ENCODE data around the gene KRT3.
"Not testable (repeated sequence)": the region's sequence is repeated elsewhere in the genome, so short reads cannot be mapped to it uniquely, and the experiment has no call there.

KRT3 gene

DNA sequence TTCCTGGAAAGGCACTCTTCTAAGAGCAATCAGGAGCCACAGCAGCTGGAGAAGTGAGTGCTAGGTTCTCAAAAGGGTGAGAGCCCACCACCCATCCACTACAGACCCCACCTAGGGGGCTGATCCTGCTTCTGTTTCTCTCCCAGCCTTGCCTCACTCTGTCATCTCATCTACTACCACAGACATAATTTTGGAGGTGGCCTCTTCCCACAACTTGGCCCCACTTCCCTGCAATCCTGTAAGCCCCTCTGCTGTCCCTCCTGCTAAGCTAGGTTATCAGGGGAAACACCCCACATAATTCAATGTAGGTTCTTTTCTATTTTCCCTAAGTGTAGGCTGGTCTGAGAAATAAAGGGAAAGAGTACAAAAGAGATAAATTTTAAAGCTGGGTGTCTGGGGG is 35.3 kb downstream of the KRT3 start:
- DNase-seq (ENCODE audit: low read depth), result no peak

DNA sequence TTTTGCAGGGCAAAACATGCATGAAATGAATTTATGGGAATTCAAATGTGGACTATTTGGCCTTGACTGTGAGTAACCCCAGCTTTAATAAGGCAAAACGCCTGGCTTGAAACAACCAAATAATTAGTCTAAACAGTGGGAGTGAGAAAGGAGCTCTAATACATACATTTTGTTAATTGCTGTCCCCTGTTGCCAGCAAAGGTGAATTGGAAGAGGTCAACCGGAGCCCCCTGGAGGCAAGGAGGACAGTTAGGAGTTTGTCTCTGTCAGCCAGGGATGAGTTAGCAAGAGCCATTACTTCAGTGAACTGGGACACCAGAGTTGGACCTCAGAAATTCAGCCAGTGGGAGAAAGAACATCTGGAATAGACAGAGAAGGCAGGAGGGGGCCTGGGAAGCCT is 36.2 kb downstream of the KRT3 start:
- DNase-seq (ENCODE audit: low read depth), result no peak

DNA sequence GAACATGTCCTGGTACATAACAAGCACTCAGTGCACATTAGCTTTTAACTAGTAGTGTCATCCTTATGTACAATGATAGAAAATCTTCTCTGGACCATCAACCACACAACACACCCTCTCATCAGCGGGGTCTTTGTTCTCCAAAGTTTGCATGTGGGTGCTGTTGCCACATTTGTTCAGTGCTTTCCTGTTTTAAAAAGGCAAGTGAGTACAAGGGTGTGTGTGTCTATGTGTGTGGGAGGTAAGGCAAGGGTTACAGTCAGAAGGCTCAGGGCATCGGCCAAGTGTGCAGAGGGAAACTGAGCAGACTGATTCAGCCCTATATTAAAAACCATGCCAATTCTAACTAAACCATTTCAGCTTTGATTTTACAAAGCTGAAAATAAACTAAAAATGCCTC is 36.7 kb downstream of the KRT3 start:
- DNase-seq (ENCODE audit: low read depth), result no peak

DNA sequence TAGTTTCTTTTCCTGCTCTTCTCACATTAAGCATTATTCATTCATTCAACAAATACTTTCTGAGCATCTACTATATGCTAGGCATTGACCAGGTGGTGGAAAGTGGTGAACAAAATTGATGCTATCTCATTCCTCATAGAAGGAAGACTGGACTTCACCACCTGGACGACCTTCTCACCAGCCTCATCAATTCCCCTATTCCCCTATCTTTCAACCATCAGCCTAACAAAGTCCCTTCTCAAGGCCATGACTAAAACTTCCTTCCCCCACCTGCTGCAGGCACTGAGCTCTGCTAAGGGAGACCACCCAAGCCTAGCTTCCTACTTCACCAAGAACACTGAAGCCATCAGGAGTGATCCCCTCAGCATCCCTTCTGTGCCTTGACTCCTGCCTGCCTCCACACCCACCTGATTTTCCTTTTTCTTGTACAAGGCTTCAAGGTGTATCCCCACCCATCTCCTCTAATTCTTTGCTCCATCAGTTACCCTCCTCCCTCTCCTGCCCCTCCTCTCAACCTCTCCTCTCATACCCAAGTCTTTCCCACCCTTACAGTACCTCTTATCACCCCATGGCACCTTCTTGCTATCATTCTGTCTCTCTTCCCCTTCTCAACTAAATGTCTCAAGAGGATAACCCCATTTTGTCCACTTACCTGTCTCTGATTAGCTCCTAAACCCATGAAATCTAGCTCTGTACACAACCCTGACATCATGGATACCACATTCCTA is 38.3 kb downstream of the KRT3 start:
- no peak for DNase-seq (ENCODE audit: low read depth)

DNA sequence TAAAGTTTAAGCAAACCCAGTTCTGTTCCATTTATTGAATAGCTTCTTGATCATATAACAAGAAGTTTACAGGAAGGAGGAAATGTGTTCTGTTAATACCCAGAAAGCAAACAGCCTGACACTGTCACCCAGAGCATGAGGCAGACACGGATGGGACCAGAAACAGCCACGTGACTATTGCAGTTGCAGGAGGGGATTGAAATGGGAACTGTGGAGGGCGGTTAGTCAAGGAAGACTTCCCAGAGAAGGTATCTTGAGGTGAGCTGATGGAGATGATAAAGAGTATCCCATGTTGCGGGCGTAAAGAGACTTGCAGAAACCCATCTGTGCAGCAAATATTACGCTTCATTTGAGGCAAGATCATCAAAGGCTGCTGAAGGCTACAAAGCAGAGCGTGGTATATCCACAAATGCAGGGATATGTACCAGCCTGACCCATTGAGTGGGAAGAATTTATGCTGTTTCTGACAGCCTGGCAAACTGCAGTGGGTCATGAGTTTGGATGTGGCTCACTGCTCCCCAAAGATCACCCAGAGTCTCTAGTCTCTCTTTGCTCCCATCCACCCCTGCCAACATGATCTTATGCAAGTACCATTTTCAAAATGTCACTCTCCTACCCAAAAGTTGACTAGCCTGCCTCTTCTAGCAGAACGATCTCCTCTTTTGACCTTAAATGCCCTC is 39.5 kb downstream of the KRT3 start:
- no peak for DNase-seq (ENCODE audit: low read depth)

DNA sequence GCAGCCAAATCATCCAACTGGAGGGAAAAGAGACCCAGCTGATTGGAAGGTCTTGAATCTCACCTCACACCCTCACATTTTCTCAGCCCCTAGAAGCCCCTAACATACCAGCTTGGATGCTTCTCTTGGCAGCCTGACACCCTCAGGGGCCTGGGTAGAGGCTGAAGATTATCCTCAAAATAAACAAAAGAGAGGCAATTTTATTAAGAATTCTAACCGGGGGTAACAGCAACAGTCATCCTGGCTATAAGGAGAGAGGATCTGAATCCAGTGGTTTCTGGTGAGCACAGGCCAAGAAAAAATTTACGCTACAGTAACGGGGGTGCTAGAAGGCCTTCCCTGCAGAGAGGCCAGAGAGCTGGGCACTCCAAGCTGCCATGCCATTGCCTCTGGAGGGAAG is 40.4 kb downstream of the KRT3 start:
- DNase-seq (ENCODE audit: low read depth), result no peak

DNA sequence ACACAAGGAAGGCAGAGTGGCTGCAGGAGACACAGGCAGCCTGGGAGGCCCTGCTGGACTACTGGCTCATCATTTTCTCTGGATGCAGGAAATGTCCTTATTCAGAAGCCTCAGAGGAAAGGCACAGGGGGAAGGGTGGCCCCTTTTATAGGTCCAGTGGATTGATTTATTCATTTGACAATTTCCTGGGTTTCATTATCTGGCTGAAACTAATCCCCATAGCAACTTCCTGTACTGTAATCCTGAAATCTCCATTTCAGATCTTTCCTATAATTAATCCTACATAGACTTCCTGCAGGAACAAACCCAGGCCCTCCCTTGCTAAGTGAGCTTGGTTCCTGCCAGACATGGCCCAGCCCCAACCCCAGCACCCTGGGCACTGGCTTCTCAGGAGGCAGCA is 41.8 kb downstream of the KRT3 start:
- no peak for DNase-seq (ENCODE audit: low read depth)

DNA sequence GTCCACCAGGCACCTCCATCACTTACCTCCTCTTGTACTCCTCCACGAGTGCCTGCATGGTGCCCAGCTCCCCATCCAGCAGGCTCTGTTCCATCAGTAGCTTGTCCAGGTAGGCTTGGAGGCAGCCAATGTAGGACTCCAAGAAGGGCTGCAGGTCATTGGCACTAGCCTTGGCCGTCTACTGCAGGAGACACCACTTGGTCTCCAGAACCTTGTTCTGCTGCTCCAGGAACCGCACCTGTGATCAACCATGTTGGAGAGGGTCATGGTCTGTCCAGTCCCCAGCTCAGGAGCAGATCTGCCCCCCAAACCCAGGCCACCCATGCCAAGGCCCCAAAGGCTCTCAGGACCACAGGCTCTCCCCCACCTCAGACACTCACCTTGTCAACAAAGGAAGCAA is 42.6 kb downstream of the KRT3 start:
- DNase-seq (ENCODE audit: low read depth), result no peak

DNA sequence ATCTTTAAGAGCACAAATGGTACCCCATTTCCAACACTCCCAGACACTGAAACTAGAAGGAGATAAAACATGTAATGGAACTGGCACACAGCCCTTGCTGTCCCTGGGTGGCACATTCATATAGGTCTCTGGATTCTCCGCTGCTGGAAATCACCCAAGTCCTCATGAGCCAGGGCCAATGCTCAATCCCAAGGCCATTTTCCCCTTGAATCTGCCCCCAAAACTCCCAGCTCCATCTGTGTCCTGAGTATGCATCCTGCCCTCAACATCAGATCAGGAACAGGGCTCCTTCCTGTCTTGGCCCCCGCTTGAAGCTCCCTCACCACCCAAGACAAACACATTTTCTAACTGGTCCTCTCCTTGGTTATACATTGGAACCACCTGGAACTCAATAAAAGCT is 43.4 kb downstream of the KRT3 start:
- no peak for DNase-seq (ENCODE audit: low read depth)

DNA sequence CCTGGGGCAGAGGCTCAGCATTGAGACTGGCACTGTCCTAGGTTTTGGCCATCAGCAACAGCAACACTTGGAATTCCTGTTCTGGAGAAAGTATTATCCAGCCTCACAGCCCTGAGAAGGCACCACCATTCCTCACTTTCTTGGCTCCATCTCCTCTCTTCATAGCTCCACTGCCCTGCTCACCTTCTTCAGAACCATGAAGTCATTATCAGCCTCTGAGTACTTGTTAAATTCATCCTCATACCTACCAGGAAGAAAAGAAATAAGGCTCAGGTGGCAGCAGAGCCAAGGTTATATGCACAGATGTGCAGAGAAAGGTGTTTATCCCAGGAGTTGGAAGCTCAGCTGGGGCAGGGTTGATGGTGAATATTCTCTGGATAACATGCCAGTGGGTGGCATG is 44.1 kb downstream of the KRT3 start:
- no peak for DNase-seq (ENCODE audit: low read depth)

DNA sequence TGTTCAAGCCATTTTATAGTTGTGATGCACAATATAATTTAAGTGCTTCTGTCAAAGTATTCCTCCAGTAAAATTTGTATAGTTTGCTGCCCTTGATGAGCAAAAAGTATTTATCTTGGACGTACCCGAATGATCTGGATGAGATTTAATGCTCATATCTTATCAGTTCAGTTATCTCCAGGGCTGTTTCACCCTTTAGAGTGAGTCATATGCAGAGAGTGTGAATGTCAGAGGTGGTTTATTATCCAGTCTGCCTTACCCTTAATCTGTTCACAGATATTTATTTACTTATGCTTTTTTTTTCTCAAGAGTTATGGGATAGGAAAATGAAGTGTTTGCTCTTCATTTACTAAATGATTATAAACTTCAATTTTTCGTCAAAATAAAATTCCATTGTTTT is 45.4 kb downstream of the KRT3 start:
- DNase-seq (ENCODE audit: low read depth), result not testable (repeated sequence)

DNA sequence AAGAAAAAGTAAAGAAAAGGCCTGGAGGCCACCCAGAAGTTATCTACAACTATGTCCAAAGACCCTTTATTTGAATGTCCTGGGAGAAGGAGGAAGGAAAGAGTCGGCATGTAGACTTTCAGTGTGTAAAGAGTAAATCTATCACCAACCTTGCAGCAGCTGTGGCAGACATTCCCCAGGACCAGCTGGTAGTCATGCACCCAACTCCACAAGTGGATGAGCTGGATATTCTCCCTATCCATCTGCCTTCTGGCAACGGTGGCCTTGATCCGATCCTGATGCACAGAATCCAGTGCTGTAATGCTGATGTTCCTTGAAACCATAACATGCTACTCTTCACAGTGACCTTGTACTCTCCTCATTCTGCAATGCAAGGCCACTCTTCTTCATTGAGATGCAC is 46.1 kb downstream of the KRT3 start:
- DNase-seq (ENCODE audit: low read depth), result no peak

DNA sequence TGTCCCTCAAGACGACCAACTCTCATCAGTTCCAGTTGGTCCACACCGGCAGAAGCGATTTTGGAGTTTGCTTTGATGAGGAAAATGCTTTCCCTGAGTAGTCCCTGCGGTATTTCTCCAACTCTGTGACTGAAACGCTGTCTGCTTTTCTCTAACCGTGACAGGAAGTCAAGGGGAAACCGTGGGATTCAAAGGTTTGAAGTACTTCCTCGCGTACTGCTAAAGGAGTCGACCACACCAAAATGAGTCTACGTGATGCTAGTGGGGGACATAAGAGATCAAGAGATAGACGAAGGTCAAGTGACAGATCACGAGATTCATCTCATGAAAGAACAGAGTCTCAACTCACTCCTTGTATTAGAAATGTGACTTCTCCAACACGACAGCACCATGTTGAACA is 47.3 kb downstream of the KRT3 start:
- DNase-seq (ENCODE audit: low read depth), result no peak

DNA sequence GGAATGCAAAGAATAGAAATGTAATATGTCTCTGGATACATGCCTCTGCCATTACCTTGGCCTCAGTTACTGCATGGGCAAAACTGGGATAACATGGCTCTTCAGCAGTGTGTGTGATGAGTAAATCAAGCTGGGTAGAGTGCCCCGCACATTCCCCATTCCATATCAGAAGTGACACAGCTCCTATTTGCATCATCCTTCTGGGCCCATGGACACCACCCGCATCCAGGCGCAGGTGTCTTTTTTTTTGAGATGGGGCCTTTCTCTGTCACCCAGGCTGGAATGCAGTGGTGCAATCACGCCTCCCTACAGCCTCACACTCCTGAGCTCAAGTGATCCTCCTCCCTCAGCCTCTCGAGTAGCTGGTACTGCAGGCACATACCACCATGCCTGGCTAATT is 50.4 kb downstream of the KRT3 start:
- DNase-seq (ENCODE audit: low read depth), result no peak

DNA sequence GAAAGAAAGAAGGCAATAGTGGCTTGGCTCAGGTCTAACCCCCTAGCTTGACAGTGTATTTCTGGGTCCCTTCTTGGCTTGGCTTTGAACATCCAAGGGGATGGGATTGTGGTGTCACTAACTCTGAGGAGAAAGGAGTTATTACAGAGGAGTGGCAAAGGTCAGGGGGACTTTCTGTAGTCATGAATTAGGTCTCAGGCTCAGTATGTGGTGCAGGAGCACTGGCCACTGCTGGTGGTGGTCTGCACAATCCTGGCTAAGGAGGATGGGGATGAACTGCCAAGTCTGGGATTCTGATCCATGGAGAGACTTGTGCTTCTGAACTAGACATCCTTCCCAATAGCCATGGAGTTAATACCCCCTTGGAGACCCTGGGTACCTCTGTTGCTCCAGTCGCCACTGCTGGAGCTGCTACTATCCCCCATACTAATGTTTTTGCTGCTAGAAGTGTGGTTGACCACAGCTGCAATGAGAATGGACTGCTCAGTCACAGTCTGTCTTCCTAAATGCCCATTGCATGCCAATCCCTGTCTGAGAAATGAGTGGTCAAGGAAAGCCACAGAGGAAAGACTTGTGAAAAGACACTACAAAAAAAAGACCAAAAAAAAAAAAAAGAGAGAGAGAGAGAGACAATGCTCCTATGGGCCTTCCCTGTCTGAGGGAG is 51.3 kb downstream of the KRT3 start:
- DNase-seq (ENCODE audit: low read depth), result no peak

DNA sequence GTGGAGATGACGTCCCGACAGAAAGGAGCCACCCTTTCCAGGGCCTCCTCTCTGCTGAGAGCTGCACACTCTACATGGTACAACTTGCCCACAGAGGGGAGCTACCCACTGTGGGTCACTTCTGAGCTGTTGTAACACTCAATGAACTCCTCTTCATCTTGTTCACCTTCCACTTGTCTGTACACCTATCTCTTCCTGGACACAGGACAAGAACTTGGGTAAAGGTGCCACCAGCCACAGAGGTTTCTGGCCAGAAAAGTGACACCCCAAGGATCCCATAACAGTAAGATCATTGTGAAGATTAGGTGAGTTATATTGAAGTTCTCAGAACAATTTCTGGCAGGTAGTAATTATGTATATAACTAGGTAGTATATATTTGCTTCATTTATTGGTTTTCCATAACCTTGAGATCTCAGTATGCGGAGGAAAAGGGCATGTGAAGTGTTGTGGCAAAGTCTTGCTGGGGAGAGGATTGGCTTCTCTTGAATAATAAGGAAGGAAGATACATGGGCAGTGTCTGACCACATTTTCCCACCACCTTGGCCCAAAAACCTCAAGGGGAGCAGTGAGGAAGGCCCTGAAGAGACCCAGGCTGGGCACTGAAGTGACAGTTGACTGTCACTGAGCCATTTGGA is 53.0 kb downstream of the KRT3 start:
- DNase-seq (ENCODE audit: low read depth), result no peak

DNA sequence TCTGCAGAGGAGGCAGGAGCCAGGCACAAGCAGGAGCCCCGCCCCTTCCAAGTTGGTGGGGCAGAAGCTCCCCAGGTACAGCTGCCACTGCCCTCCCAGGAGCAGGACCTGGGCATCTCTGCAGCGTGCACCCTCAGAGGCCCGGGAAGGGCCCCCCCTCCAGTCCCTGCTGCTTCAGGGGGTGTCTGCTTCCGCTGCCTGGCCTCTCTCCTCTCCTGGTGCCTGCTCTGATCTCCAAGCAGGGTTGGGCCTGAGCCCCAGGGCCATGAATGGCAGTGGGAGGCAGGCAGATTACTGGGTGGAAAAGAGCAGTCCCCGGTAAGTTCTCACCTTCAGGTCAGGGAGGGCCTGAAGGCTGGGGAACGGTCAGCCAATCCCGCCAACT is 53.7 kb downstream of the KRT3 start:
- DNase-seq (ENCODE audit: low read depth), result no peak

DNA sequence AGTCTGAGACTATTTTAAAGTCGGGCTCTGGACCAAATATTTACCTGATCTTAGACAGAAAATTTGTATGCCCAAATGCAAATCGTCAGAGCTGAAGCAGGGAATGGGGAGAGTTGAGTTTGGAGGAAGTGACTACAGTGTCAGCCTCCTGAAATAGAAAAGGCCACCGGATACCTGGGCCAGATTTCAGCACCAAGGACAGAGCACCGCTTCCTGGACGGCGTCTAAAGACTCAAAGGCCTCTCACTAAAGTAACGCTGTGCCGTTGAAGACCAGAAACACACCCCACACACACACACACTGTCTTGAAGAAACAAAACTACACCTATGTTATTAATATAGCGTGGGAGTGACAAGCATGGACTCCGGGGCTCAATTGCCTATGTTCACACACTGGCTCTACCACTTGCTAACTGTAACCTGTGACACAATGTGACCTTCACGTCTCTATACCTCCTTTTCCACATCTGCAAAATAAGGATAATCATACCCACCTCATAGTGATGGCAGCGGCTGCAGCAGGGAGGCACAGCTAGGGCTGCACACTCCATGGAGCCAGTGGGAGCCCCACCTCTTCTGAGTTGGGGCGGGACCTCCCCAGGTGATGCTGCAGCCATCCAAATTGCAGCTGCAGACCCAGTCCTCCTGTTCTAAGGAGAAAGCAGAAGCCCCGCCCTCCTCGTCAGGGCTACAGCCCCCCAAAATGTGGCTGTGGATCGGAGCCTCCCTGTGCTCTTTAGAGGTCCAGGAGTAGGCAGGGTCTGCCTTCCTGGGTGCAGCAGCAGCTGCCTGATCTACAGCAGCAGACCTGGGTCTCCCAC is 54.3 kb downstream of the KRT3 start:
- peak; percentile 20 for DNase-seq (ENCODE audit: low read depth)

DNA sequence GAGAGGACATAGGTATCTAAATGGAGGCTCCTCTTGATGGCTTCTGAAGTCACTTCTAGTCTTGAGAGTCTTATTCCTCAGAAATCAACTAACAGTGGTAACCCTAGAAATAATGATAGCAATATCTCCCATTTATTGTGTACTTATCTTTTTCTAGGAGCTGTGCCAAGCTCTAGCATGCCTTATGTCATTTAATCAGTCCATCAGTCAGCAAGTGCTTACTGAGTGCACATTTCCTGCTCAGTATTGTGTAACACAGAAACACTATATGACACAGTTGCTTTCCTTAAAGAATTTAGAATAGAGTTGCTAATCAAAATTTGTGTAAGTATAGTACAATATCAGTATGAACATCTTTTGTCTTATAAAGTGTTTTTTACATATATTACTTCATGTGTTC is 55.3 kb downstream of the KRT3 start:
- no peak for DNase-seq (ENCODE audit: low read depth)

DNA sequence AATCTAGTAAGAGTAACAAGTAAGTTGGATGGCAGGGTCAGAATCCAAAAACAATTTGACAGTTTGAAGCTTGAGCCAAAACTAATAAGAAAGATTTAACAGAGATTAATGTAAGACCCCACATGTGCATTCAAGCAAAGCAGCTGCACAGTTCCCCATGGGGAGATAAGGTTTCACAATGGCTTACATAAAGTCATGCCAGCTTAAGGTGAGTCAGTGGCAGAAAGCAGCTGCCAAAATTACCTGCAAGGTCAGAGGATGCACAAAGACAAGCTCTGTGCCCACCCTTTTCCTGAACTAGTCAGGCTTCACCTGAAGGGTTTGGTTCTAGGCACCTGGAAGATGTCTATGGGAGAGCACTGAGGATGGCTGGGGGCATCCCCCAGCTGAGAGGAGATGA is 56.0 kb downstream of the KRT3 start:
- no peak for DNase-seq (ENCODE audit: low read depth)

Measured in activated T-helper 1 cell treated with Interleukin-2 at 50 U/mL for 16 hours (primary cell).